Hair follicular keratinocyte (primary cell): ENCODE measurements around the gene RLN3. TPM values are rescaled to one million over a fixed set of nuclear protein-coding genes. Genes with fewer than 3 reads are reported as not detected.

Experiments
- total RNA-seq: library from RNA; depleted of rRNA; stranded (reverse); fragments of >200 nt; gene quantifications from 2 replicates; pipeline ENCODE4 v1.2.3, GENCODE V29; 2015

The RLN3 gene, protein sequence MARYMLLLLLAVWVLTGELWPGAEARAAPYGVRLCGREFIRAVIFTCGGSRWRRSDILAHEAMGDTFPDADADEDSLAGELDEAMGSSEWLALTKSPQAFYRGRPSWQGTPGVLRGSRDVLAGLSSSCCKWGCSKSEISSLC
- not detected in 2 replicates for total RNA-seq

DNA sequence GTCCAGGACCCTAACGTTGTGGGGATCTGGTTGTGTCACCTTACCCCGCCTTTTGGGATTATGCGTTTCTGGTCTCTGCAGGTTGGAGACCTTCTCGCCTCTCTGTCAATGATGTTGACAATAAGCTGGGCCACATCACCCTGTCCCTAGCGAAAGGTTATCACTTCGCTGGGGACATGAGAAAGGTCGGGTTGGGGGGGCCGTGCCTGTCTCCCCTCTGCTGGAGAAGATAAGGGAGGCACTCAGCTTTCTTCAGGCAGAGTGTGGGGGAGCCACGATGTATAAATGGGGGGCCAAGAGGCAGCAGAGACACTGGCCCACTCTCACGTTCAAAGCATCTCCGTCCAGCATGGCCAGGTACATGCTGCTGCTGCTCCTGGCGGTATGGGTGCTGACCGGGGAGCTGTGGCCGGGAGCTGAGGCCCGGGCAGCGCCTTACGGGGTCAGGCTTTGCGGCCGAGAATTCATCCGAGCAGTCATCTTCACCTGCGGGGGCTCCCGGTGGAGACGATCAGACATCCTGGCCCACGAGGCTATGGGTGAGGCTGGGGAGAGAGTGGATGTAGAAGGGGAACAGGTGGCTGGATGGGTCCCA is at the start of gene RLN3:
TSS of gene RLN3 (plus strand) at position 293 of the 595 bp plus-strand sequence. CDS start at position 350, 57 bp downstream.

DNA sequence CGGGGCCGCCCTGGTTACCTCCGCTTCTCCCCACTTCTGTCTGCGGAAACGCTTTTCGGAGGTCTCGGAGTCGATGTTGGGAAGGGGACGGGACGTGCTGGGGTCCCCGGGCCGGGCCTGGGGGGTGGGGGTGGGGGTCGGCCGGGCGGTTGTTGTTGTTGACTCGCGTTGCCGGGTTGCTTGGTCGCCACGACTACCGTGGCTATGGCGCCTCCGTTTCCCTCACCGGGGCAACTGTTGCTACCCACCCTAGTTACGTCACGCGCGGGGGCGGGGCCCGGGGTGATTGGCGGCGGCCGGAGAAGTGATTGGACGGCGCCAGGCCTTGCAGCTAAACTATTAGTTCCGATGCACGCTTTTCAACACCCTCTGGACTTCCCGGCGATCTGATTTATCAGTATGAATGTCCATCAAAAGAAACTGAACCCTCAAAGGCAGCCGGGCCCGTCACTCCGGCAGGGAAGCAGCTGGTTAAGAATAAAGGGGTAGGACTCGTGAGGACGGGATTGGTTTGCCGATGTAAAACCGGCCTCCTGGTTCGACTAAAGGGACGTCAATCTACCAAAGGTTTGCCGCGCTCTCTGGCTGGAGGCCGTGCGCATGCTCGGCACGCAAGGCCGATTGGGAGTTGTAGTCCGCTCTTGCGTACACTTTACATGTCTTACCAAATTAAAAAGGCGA is 21.7 kb upstream of the RLN3 start, which contains the start of gene RFX1:
TSS of gene RFX1 (minus strand) at position 236 of the 681 bp plus-strand sequence. CDS start 12,477 bp downstream, outside the sequence.

DNA sequence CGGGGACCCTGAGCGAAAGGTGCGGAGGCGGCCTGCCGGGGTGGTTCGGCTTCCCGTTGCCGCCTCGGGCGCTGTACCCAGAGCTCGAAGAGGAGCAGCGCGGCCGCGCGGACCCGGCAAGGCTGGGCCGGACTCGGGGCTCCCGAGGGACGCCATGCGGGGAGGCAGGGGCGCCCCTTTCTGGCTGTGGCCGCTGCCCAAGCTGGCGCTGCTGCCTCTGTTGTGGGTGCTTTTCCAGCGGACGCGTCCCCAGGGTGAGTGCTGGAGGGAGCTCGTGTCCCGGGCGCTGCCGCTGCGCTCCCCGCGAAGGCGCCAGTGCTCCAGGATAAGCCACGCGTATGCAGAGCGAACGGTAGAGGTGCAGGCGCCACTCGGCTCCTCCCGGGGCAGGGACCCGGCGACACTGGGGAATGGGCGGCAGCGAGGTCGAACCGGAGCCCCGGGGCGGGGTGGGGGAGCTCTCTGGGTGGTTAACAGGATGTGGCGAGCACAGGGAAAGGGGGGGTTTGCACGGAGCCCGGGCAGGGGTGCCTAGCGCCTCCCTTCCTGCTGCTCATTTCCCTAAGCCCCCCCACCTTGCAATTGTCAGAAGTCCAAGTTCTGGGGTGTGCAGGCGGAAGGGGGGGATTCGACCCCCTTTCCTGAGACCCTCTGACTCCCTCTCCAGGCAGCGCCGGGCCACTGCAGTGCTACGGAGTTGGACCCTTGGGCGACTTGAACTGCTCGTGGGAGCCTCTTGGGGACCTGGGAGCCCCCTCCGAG is 4.0 kb downstream of the RLN3 start, which contains the start of gene IL27RA:
TSS of gene IL27RA (plus strand) at position 44 of the 762 bp plus-strand sequence. CDS start at position 155, 111 bp downstream.

DNA sequence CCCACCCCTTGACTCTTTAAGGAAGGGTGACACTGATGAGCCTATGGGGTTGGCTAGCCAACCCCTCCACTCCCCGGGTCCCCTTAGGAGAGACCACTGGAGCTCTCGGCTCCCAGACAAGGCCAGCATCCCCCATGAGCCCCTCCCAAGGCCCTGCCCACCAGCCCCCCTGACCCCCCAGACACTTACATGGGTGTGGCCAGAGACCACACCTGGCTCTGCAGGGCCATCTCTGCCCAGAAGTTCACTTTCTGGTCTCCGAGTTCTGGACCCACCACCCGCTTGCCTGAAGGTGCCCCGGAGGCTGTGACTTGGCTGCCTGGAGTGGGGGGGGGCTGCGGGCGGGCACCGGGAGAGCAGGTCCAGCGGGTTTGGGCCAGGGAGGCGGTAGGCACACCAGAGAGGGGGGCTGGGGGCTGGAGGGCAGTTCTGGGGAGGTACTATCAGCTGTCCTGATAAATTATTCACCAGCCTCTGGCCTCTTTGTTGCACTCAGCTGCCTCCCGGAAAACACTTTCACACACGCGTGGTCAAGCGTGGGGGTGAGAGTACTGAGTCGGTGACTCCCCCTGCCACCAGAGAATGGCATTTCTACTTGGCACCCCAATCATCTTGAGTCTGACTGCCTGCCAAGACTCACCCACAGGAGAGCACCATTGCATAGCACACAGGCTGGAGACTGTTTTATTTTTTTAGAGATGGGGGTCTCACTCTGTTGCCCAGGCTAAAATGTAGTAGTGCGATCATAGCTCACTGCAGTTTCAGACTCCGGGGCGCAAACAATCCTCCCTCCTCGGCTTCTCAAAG is 34.0 kb downstream of the RLN3 start, which contains the start of gene PALM3:
TSS of gene PALM3 (minus strand) at position 326 of the 807 bp plus-strand sequence. CDS start at position 230, 96 bp downstream.

DNA sequence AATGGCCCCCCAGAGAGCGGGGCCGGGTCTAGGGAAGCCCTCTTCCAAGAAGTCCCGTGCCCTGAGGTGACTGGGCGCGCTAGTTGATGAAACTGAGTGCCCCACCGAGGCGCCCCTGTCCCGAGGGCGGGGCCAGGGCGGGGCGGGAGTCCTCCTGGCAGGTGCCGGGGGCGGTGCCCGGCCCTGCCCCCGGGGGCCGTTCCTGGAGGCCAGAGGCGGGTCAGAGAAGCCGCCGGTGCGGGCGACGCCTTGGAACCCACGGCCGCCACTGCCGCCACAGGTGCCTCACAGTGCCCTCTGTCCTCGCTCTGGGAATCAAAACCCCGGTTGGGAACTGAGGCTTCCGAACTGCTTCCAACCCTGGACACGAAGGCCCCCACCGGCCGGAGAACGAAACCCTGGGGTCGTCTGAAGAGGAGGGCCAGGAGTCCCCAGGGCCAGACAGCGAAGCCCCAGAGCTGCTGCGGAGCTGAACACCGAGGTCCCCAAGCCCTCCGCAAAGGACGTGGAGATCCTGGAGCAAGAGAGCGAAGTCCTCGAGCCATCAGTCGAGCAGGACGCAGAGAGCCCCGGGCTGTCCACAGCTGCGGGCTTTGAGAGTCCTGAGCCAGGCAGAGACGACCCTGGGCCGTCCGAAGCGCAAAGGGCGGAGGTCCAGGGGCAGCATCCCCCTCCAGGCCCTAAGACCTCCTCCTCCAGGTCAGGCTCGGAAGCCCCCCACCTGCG is 44.8 kb downstream of the RLN3 start, which contains the start of gene MISP3:
TSS of gene MISP3 (plus strand) at position 252 of the 726 bp plus-strand sequence. CDS start 524 bp downstream, outside the sequence.

Other genes with a start within 250 kb of the RLN3 start
- 3.8 and 6.7 TPM in 2 replicates for gene ZSWIM4, start 232.7 kb upstream of the RLN3 start, total RNA-seq
- 0.39 TPM in 1 of 2 replicates, not detected in the other for gene NANOS3, start 151.0 kb upstream of the RLN3 start, total RNA-seq
- gene BRME1, start 122.0 kb upstream of the RLN3 start, total RNA-seq: 0.04 TPM in 1 of 2 replicates, not detected in the other
- 19.5 and 24.7 TPM in 2 replicates for gene CC2D1A, start 121.9 kb upstream of the RLN3 start, total RNA-seq
- gene PODNL1, start 89.7 kb upstream of the RLN3 start, total RNA-seq: 0.16 and 0.23 TPM in 2 replicates
- gene DCAF15, start 75.6 kb upstream of the RLN3 start, total RNA-seq: 29.4 and 34.6 TPM in 2 replicates
- gene RFX1, start 21.8 kb upstream of the RLN3 start, total RNA-seq: 2.6 and 2.8 TPM in 2 replicates
- gene IL27RA, start 3.6 kb downstream of the RLN3 start, total RNA-seq: 7.1 and 9.0 TPM in 2 replicates
- gene PALM3, start 33.9 kb downstream of the RLN3 start, total RNA-seq: not detected in 2 replicates
- 0.08 and 1.5 TPM in 2 replicates for gene MISP3, start 44.6 kb downstream of the RLN3 start, total RNA-seq
- gene C19orf67, start 57.6 kb downstream of the RLN3 start, total RNA-seq: not detected in 2 replicates
- gene SAMD1, start 62.6 kb downstream of the RLN3 start, total RNA-seq: 24.2 and 25.8 TPM in 2 replicates
- gene PRKACA, start 89.6 kb downstream of the RLN3 start, total RNA-seq: 32.6 and 36.2 TPM in 2 replicates
- 9.4 and 43.2 TPM in 2 replicates for gene ASF1B, start 108.4 kb downstream of the RLN3 start, total RNA-seq
- 1.2 and 2.3 TPM in 2 replicates for gene ADGRL1, start 178.0 kb downstream of the RLN3 start, total RNA-seq